GM19395 (cell line): ENCODE measurements around the gene RALGPS2.

ENCODE experiments used
- ATAC-seq: cut with Tn5 transposase; IDR thresholded peaks from one replicate; pipeline ENCODE4 v1.9.1; 2021; ENCODE audit warnings: mild to moderate bottlenecking, moderate library complexity; ENCODE audit not compliant: unreplicated experiment

Gene RALGPS2

GRCh38 chr1:178960482-178961240 lies 235.6 kb downstream of the RALGPS2 start:
- no peak for ATAC-seq

GRCh38 chr1:178961331-178961730 lies 236.3 kb downstream of the RALGPS2 start:
- no peak for ATAC-seq

- ATAC-seq, result no peak
Measured at GRCh38 chr1:178961868-178962267, 236.8 kb downstream of the RALGPS2 start.

GRCh38 chr1:178962853-178963711 lies 238.0 kb downstream of the RALGPS2 start:
- ATAC-seq, result no peak

GRCh38 chr1:178964469-178965330 lies 239.7 kb downstream of the RALGPS2 start:
- ATAC-seq, result no peak

GRCh38 chr1:178966312-178966711 lies 241.3 kb downstream of the RALGPS2 start:
- ATAC-seq, result no peak

- no peak for ATAC-seq
Measured at GRCh38 chr1:178969226-178969987, 244.4 kb downstream of the RALGPS2 start.

- no peak for ATAC-seq
Measured at GRCh38 chr1:178970184-178970583, 245.1 kb downstream of the RALGPS2 start.
